NT2/D1 (cell line): ENCODE results near the gene TSR3.

Experiments
- SUZ12 ChIP-seq: IDR thresholded peaks from 2 replicates; pipeline ENCODE4 v1.6.1; 2011; ENCODE audit not compliant: insufficient read length, insufficient read depth; ENCODE audit errors: extremely low read depth
- YY1 ChIP-seq: IDR thresholded peaks from 2 replicates; pipeline ENCODE4 v1.6.1; 2011; ENCODE audit not compliant: insufficient read length, insufficient read depth

- TF ChIP-seq SUZ12 = no peak
- no peak for TF ChIP-seq YY1
These were observed 41.5 kb downstream of the TSR3 start for GRCh38 chr16:1309888-1310831.
